Karpas-422 (cell line): ENCODE measurements around the gene CAMLG. TPM values are rescaled to one million over a fixed set of nuclear protein-coding genes. Genes with fewer than 3 reads are reported as not detected.

Experiments used
- small RNA-seq: library from RNA; depleted of rRNA; stranded (forward); fragments of <200 nt; gene quantifications from one replicate; pipeline ENCODE3, GENCODE V24; 2014
- total RNA-seq: library from RNA; depleted of rRNA; stranded (reverse); fragments of >200 nt; shearing (Covaris generic); gene quantifications from 2 replicates; pipeline ENCODE4 v1.2.3, GENCODE V29; 2014; ENCODE audit warnings: low replicate concordance; rRNA removed

Gene CAMLG
- total RNA-seq, 1 experiment from 2014 or later: 66.8 TPM

Small RNAs within 50 kb of the gene (small RNA-seq; reads per million reads assigned to genes)
- gene RNU6-1164P (not detected), gene RNU6-757P (not detected)

Other genes with a start within 250 kb of the CAMLG start
- gene JADE2, start 212.9 kb upstream of the CAMLG start, total RNA-seq: 82.1 and 139 TPM in 2 replicates
- 41.2 and 49.1 TPM in 2 replicates for gene SAR1B, start 105.7 kb upstream of the CAMLG start, total RNA-seq
- 5.2 and 25.8 TPM in 2 replicates for gene SEC24A, start 89.8 kb upstream of the CAMLG start, total RNA-seq
- gene DDX46, start 20.2 kb downstream of the CAMLG start, total RNA-seq: 23.0 and 33.1 TPM in 2 replicates
- gene C5orf24, start 107.4 kb downstream of the CAMLG start, total RNA-seq: 23.4 and 43.3 TPM in 2 replicates
- gene TXNDC15, start 135.8 kb downstream of the CAMLG start, total RNA-seq: 52.2 and 90.3 TPM in 2 replicates
- gene PCBD2, start 166.6 kb downstream of the CAMLG start, total RNA-seq: 10.4 and 14.4 TPM in 2 replicates
- gene CATSPER3, start 229.4 kb downstream of the CAMLG start, total RNA-seq: not detected in 2 replicates